A549 treated with CpdA at 1 μM for 4 hours (cell line): ENCODE results near the gene WDR45B. TPM values are rescaled to one million over a fixed set of nuclear protein-coding genes. Genes with fewer than 3 reads are reported as not detected.

Experiments used
- total RNA-seq: library from RNA; stranded (reverse); fragments of 200-300 nt; extraction: Qiagen RNA extraction; gene quantifications from 5 replicates; pipeline ENCODE4 v1.2.3, GENCODE V29; 2022; ENCODE audit warnings: low read depth

The WDR45B gene
- 94.6 to 101 TPM (median 95.7 TPM) in 5 replicates for total RNA-seq

DNA sequence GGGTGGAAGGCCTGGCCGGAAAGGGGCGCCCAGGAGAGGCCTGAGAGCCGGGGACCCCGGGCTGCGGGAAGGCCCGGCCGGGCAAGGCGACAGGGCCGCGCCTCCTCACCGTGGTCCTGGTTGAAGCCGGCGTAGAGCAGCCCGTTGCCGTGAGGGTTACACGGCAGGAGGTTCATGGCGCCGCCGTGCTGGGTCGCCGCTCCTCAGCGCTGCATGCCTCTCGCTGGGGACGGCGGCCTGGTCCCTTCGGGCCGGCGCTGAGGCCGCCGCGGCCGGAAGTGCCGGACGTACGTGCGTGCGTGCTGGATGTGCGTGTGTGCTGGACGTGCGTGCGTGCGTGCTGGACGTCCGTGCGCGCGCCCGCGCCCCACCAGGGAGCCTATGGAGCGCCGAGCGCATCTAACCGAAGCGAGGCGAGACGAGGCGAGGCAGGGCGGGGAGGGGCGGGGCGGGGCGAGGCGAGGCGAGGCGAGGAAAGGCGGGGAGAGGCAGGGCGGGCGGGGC is at the start of gene WDR45B:
Gene WDR45B, minus strand, starts transcription at position 280 of the 504 bp plus-strand sequence. Its CDS starts 104 bp downstream, at position 176.

Other genes starting within 250 kb of the WDR45B start
- 9.5 to 14.5 TPM (median 12.8 TPM) in 5 replicates for gene HEXD, start 230.1 kb downstream of the WDR45B start, total RNA-seq
- gene OGFOD3, start 229.9 kb downstream of the WDR45B start, total RNA-seq, result 17.4 to 25.1 TPM (median 23.2 TPM) in 5 replicates
- gene CYBC1, start 197.7 kb downstream of the WDR45B start, total RNA-seq, result 51.8 to 65.9 TPM (median 57.5 TPM) in 5 replicates
- gene NARF, start 189.7 kb downstream of the WDR45B start, total RNA-seq, result 52.1 to 63.7 TPM (median 54.5 TPM) in 5 replicates
- gene FOXK2, start 128.7 kb downstream of the WDR45B start, total RNA-seq, result 43.3 to 56.8 TPM (median 53.5 TPM) in 5 replicates
- 16.1 to 18.2 TPM (median 17.2 TPM) in 5 replicates for gene RAB40B, start 50.3 kb upstream of the WDR45B start, total RNA-seq
- gene FN3KRP, start 68.3 kb upstream of the WDR45B start, total RNA-seq, result 58.6 to 61.8 TPM (median 59.5 TPM) in 5 replicates
- 6.4 to 10.0 TPM (median 7.8 TPM) in 5 replicates for gene FN3K, start 87.2 kb upstream of the WDR45B start, total RNA-seq
- 59.5 to 82.0 TPM (median 75.3 TPM) in 5 replicates for gene TBCD, start 103.6 kb upstream of the WDR45B start, total RNA-seq
- not detected in 5 replicates for gene ZNF750, start 191.6 kb upstream of the WDR45B start, total RNA-seq